HepG2 (cell line): ENCODE data around the gene SLC6A6. TPM values are rescaled to one million over a fixed set of nuclear protein-coding genes. Genes with fewer than 3 reads are reported as not detected.

ENCODE experiments used
- GABPB1 ChIP-seq: IDR thresholded peaks from 2 replicates; pipeline ENCODE4 v1.6.1; 2016; ENCODE audit warnings: mild to moderate bottlenecking, missing genetic modification reagents, moderate library complexity, missing compliant biosample characterization
- GATAD1 ChIP-seq: IDR thresholded peaks from 2 replicates; pipeline ENCODE4 v1.6.1; 2016; ENCODE audit warnings: missing genetic modification reagents, missing compliant biosample characterization
- HNF4A ChIP-seq: sonication (generic); formaldehyde crosslinking; IDR thresholded peaks from 2 replicates; pipeline ENCODE4 v1.4.0; 2020; ENCODE audit warnings: missing genetic modification reagents
- KDM5B ChIP-seq: sonication (generic); formaldehyde crosslinking; IDR thresholded peaks from 2 replicates; pipeline ENCODE4 v1.4.0; 2020; ENCODE audit warnings: missing genetic modification reagents, mild to moderate bottlenecking, borderline replicate concordance
- PTBP1 ChIP-seq: fragments of 200-400 bp; formaldehyde crosslinking; IDR thresholded peaks from 2 replicates; pipeline ENCODE4 v1.6.1; 2018; ENCODE audit warnings: low read length, low read depth; ENCODE audit not compliant: poor library complexity, severe bottlenecking
- RFXANK ChIP-seq: IDR thresholded peaks from 2 replicates; pipeline ENCODE4 v1.6.1; 2016
- SIN3B ChIP-seq: fragments of 150-350 bp; IDR thresholded peaks from 2 replicates; pipeline ENCODE4 v1.6.1; 2014; ENCODE audit warnings: low read length
- SMC3 ChIP-seq: IDR thresholded peaks from 2 replicates; pipeline ENCODE4 v1.6.1; 2011; ENCODE audit warnings: low read length, improper control_type of control experiment
- SNRNP70 ChIP-seq: fragments of 200-400 bp; formaldehyde crosslinking; IDR thresholded peaks from 2 replicates; pipeline ENCODE4 v1.6.1; 2017; ENCODE audit warnings: mild to moderate bottlenecking, low read depth, low read length, moderate library complexity
- YEATS4 ChIP-seq: sonication (generic); formaldehyde crosslinking; IDR thresholded peaks from 2 replicates; pipeline ENCODE4 v1.4.0; 2020; ENCODE audit warnings: missing genetic modification reagents, borderline replicate concordance
- ZBTB20 ChIP-seq: sonication (generic); formaldehyde crosslinking; IDR thresholded peaks from 2 replicates; pipeline ENCODE4 v1.8.1; 2023; ENCODE audit warnings: missing genetic modification reagents, low read depth, mild to moderate bottlenecking, borderline replicate concordance
- ZNF282 ChIP-seq: fragments of 450-650 bp; IDR thresholded peaks from 2 replicates; pipeline ENCODE4 v1.6.1; 2018; ENCODE audit not compliant: partially characterized antibody
- polyA plus RNA-seq, 8 experiments: library from polyadenylated mRNA; depleted of rRNA in 3 of 8; stranded (reverse) in 7 of 8; unstranded in 1 of 8; fragments of >200 nt; fragmentation: Illumina TruSeq in 4 of 8; extraction: Trizol in 4 of 8; gene quantifications; 2 replicates each; pipeline versions ENCODE4 v1.2.1 to v1.2.3, GENCODE V29; 2011 to 2016; ENCODE audit warnings: low read depth in 4 of 8, missing spikeins in 1 of 8, mixed read lengths in 1 of 8; ENCODE audit not compliant: insufficient read depth in 1 of 8
- total RNA-seq, 5 experiments: library from RNA; depleted of rRNA; stranded (reverse); fragments of >200 nt; fragmentation: Illumina TruSeq; extraction: Trizol; gene quantifications; 2 replicates each; pipeline ENCODE4 v1.2.3, GENCODE V29; 2016; ENCODE audit warnings: low read depth in 1 of 5
- TF ChIP-seq, protein P1 (sequence below), 2 experiments: sonication (generic) in 1 of 2; formaldehyde crosslinking in 1 of 2; IDR thresholded peaks; 2 replicates each; pipeline versions ENCODE4 v1.6.1 to v1.9.0; 2014 to 2022; ENCODE audit warnings: antibody characterized with exemption in 1 of 2, borderline replicate concordance in 1 of 2, inconsistent platforms in 1 of 2, low read depth in 1 of 2, missing genetic modification reagents in 1 of 2
- TF ChIP-seq, protein P2 (sequence below): sonication (generic); formaldehyde crosslinking; IDR thresholded peaks from 2 replicates; pipeline ENCODE4 v1.4.0; 2020; ENCODE audit warnings: missing genetic modification reagents

The SLC6A6 gene
- total and polyA plus RNA-seq, 2 of the 13 experiments (the other 11 are each of a cell fraction or from before 2014, with no cell fraction given) = 14.1 to 20.7 TPM

GRCh38 chr3:14458434-14459275 is 56.2 kb downstream of the SLC6A6 start (continued):
- TF ChIP-seq SIN3B (no peak), GABPB1 (no peak), ZBTB20 (no peak), SMC3 (no peak), ZNF282 (no peak), GATAD1 (CRISPR knock-in tag) (no peak), SNRNP70 (no peak), RFXANK (CRISPR knock-in tag) (no peak), HNF4A (CRISPR knock-in tag) (no peak), KDM5B (no peak), YEATS4 (no peak), PTBP1 (no peak)
- TF ChIP-seq, protein P1, sequence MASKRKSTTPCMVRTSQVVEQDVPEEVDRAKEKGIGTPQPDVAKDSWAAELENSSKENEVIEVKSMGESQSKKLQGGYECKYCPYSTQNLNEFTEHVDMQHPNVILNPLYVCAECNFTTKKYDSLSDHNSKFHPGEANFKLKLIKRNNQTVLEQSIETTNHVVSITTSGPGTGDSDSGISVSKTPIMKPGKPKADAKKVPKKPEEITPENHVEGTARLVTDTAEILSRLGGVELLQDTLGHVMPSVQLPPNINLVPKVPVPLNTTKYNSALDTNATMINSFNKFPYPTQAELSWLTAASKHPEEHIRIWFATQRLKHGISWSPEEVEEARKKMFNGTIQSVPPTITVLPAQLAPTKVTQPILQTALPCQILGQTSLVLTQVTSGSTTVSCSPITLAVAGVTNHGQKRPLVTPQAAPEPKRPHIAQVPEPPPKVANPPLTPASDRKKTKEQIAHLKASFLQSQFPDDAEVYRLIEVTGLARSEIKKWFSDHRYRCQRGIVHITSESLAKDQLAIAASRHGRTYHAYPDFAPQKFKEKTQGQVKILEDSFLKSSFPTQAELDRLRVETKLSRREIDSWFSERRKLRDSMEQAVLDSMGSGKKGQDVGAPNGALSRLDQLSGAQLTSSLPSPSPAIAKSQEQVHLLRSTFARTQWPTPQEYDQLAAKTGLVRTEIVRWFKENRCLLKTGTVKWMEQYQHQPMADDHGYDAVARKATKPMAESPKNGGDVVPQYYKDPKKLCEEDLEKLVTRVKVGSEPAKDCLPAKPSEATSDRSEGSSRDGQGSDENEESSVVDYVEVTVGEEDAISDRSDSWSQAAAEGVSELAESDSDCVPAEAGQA (IDR thresholded peaks at IDR 0.05; ENCODE audit: low read depth) = no peak
- TF ChIP-seq, protein P1 (CRISPR knock-in tag; IDR thresholded peaks at IDR 0.05; ENCODE audit: borderline replicate concordance) = no peak
- TF ChIP-seq, protein P2, sequence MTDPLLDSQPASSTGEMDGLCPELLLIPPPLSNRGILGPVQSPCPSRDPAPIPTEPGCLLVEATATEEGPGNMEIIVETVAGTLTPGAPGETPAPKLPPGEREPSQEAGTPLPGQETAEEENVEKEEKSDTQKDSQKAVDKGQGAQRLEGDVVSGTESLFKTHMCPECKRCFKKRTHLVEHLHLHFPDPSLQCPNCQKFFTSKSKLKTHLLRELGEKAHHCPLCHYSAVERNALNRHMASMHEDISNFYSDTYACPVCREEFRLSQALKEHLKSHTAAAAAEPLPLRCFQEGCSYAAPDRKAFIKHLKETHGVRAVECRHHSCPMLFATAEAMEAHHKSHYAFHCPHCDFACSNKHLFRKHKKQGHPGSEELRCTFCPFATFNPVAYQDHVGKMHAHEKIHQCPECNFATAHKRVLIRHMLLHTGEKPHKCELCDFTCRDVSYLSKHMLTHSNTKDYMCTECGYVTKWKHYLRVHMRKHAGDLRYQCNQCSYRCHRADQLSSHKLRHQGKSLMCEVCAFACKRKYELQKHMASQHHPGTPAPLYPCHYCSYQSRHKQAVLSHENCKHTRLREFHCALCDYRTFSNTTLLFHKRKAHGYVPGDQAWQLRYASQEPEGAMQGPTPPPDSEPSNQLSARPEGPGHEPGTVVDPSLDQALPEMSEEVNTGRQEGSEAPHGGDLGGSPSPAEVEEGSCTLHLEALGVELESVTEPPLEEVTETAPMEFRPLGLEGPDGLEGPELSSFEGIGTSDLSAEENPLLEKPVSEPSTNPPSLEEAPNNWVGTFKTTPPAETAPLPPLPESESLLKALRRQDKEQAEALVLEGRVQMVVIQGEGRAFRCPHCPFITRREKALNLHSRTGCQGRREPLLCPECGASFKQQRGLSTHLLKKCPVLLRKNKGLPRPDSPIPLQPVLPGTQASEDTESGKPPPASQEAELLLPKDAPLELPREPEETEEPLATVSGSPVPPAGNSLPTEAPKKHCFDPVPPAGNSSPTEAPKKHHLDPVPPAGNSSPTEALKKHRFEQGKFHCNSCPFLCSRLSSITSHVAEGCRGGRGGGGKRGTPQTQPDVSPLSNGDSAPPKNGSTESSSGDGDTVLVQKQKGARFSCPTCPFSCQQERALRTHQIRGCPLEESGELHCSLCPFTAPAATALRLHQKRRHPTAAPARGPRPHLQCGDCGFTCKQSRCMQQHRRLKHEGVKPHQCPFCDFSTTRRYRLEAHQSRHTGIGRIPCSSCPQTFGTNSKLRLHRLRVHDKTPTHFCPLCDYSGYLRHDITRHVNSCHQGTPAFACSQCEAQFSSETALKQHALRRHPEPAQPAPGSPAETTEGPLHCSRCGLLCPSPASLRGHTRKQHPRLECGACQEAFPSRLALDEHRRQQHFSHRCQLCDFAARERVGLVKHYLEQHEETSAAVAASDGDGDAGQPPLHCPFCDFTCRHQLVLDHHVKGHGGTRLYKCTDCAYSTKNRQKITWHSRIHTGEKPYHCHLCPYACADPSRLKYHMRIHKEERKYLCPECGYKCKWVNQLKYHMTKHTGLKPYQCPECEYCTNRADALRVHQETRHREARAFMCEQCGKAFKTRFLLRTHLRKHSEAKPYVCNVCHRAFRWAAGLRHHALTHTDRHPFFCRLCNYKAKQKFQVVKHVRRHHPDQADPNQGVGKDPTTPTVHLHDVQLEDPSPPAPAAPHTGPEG = no peak
- TF ChIP-seq, all 625 proteins: peak for 0
